ENCODE data around the gene WWOX.

Gene WWOX

DNA sequence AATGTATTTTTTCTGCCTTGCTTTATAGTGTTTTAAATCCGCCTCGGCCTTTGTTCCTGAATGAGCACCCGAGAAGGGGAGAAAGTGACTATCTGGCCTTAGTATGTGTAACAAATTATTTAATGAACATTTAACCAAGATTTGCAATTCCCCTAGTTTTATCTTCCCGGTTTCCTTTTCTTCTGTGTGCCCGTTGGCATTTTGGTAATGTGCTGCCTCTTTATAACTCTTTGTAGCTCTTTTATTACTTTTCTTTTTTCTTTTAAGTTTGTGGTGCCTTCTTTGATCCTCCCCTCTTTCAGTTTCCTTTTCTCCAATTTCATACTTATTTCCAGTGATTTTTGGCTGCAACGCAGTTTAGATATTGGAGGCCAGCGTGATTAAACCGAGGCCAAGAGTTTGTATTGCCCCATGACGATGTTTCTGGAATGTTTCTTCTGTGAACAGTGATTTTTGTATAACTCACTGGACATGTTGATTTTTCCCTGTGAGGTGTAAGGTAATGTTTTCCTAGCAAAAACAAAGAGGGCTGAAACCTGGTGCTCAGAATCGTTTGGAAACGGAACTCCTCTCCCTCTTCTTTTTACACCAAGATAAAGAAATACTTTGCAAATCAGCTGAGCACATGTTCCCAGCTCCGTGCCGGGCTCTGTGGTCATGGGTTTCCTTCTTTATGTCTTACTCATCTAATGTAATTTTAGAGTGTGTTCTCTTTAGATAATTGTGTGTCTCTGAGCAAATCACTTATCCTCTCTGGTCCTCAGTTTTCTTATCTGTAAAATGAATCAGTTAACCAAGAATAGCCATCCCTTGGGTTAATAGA, 344.3 kb downstream of the WWOX start:
- no peak for DNase-seq

DNA sequence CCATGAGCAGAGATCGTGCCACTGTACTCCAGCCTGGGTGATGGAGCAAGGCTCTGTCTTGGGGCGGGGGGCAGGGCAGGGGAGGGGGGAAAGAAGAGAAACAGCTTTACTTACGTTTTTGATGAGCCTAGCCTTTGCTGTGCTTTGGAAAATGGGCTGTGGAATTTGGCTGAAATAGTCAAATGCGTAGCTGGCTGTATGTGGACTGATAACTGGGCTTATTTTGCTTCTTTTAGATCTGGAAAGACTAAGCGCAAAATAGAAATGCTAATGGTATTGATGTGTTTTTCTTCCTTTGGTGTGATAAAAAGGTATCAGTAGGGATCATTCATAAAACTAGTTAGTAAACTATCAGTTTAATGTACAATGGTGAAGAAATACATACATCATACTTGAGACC, 346.4 kb downstream of the WWOX start:
- no peak for DNase-seq

DNA sequence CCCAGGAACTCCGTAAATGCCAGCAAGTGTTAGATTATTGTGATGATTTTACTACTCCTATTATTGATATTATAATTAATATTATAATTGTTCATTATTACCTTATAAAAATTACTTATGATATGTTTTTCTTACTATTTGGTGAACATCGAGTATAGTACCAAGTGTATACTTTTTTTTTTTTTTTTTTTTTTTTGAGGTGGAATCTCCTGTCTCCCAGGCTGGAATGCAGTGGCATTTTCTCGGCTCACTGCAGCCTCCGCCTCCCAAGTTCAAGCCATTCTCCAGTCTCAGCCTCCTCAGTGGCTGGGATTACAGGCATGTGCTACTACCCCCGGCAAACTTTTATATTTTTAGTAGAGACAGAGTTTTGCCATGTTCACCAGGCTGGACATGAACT, 347.0 kb downstream of the WWOX start:
- no peak for DNase-seq

DNA sequence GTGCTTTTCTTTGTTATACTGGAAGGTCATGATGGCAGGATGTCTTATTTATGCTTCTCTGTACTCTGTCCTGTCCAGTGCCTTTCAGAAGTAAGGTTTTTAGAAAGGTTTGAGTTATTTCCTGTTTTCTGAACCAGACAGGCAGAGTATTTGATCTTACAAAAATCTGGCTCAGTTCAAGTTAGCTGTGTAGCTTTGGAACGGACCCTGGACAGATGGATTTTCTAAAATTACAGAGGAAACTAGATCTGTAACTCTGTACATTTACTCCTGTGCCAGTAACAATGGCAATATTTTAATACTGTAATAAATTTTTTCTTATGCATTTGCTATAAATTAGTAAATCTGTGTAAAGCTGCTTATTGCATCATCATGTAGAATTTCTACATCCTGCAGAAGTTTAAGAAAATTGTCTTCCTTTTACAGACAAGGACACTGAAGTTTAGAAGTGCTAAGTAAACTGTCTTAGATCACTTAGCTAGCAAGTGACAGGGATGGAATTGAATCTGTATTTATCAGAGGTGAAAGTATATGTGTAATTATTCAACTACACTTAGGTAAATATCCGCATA, 347.6 kb downstream of the WWOX start:
- DNase-seq = no peak

GRCh38 chr16:78448658-78449271, 349.3 kb downstream of the WWOX start:
- no peak for DNase-seq

GRCh38 chr16:78450255-78450654, 350.8 kb downstream of the WWOX start:
- no peak for DNase-seq

- no peak for DNase-seq
Observed at GRCh38 chr16:78452025-78452555, 352.6 kb downstream of the WWOX start.

GRCh38 chr16:78455861-78456260, 356.4 kb downstream of the WWOX start:
- no peak for DNase-seq

- DNase-seq = no peak
Observed at GRCh38 chr16:78458588-78458987, 359.1 kb downstream of the WWOX start.

DNA sequence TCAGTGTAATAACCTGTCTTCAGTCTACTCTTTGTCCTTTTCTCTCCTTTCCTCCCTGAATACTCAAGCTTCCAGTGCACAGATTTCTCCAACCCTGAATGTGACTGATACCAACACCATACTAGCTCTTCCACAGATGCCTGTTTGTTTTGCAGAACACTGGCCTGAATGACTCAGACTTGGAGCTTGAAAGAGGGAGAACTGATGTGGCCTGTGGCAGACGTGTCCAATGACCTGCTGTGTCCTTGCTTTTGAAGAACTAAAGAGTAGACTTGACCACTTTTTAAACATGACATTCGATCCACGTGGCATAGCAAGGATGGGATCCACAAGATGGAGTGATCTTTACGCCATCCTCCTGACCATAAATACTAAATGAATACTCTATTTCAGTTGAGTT, 361.0 kb downstream of the WWOX start:
- DNase-seq = no peak

DNA sequence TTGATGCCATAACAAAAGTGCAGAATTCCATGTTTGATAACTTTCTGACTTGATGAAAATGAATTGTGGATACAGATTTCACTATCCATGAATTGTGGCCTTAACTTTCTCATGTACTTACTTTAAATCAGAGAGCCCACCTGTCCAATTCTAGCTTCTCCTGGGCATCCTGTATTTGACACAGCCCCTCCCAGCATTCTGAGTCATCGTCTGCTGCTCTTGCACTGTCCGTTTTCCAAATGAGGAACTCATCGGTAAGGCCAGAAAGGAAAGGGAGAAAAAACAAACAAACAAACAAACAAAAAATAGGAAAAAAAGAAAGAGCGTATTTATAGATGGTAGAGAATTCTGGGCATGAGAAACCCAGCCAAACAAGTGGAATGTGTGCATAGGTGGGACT, 361.6 kb downstream of the WWOX start:
- no peak for DNase-seq

DNA sequence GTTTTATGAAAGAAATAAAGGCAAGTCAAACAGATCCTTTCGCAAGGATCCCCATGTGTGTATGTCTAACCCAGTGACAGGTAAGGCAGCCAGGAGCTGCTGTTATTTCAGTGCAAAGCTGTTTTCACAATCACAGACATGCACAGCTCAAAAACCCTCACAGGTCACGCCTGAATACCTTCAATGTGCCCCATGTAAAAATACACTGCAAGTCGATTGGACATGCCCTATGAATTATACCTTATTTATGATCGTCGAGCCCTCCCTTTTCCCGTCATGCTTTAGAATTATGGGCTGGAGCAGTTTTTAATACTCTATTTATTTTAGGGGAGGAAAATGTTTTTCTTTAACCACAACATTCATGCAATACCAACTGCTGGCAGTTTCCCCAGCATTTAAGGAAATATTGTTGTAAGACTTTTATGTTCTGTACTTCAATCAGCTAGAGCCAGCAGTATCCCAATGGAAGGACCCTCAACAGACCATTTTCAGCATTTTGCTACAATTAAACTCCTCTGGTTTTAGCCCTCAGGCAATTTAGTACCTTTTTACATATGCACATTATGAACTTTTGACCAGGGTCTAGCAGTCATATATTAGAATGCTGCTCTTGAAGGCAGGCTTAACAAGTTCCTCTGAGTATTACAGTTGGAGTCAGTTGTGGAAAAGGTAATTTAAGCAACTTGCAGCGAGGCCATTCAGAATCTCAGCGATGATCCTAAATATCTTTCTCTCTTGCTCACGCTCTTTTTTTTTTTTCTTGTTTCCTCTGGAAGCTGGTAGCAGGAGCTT, 362.2 kb downstream of the WWOX start:
- DNase-seq = peak; percentile 22

- no peak for DNase-seq
Observed at GRCh38 chr16:78462288-78463208, 363.1 kb downstream of the WWOX start.

GRCh38 chr16:78463591-78463990, 364.1 kb downstream of the WWOX start:
- no peak for DNase-seq

DNA sequence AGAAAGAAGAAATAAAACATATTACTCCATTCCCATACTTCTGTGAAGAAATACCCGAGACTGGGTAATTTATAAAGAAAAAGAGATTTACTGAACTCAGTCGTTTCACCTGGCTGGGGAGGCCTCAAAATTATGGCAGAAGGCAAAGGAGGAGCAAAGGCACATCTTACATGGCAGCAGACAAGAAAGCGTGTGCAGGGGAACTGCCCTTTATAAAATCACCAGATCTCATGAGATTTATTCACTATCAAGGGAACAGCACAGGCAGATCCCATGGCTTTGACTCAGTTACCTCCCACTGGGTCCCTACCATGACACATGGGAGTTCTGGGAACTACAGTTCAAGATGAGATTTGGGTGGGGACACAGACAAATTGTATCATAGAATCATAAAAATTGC, 365.4 kb downstream of the WWOX start:
- no peak for DNase-seq

GRCh38 chr16:78465730-78466129, 366.3 kb downstream of the WWOX start:
- DNase-seq = no peak

GRCh38 chr16:78469787-78470186, 370.3 kb downstream of the WWOX start:
- no peak for DNase-seq

DNA sequence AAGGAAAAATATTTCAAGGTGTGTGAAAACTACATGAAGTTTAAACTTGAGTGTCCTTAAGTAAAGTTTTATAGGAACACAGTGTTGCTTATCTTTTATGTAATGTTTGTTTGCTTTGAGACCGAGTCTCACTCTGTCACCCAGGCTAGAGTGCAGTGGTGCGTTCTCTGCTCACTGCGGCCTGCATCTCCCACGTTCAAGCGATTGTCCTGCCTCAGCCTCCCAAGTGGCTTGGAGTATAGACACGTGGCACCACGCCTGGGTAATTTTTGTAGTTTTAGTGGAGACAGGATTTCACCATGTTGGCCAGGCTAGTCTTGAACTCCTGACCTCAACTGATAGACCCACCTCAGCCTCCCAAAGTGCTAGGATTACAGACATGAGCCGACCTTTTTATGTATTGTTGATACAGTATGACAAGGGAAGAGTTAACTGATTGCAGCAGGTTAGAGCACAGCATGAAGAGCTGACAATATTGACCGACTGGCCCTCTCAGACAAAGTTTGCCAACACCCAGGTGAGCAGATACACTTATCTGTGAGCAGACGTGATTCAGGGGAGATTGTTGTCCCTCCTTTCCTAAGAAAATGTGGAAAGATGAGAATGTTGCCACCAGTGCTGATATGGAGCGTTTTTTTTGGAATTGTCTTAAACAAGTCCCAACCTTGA, 373.7 kb downstream of the WWOX start:
- no peak for DNase-seq

DNA sequence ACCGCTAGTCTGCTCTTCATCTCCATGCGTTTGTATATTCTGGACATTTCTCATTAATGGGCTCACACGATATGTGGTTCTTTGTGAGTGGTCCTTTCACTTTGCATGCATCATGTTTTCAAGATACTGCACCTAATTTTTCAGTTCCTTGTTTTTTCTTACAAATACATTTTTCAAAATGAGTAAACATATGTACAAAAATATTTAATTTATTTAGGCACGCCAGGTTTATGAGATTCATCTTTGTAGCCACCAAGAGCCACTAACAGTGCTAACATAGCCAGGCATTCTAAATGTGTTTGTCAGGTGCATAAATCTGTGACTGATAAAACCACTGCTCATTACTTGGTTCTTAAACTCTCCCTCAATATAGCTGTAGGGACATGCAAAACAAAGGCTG, 375.3 kb downstream of the WWOX start:
- DNase-seq = no peak

DNA sequence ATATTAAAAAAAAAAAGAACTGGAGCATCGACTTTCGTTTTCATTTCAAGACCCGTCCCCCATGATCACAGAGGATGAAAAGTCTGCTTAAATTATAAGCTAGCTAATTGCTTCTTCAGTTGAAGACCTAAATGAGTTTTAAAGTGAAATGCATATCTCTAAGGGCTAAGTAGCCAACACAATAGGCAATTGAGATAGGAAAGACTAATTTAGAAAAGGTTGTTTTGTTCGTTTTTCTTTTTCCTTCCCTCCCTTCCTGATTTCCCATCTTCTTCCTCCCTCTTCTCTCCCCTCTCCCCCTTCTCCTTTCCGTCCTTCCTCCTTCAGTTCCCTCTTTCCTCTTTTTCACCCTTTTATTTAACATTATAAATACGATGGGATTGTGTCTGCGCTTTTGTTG, 377.2 kb downstream of the WWOX start:
- DNase-seq = no peak

GRCh38 chr16:78478267-78478861, 378.9 kb downstream of the WWOX start:
- no peak for DNase-seq

Measured in femur (tissue), 1 donor.